GM06990 (cell line): Measurements from ENCODE around the gene C10orf67.
"Not testable (repeated sequence)": the region's sequence is repeated elsewhere in the genome, so short reads cannot be mapped to it uniquely, and the experiment has no call there.

ENCODE experiments used
- DNase-seq: peaks from one replicate; pipeline ENCODE4 v3.0.0-alpha.2; 2011; ENCODE audit not compliant: insufficient read length; ENCODE audit errors: extremely low read depth
- H3K27me3 ChIP-seq: replicated peaks from 2 replicates; pipeline ENCODE4 v1.6.0; 2011; ENCODE audit warnings: low read length; ENCODE audit not compliant: control insufficient read depth, insufficient read depth
- H3K36me3 ChIP-seq: 2 replicates; pipeline ENCODE4 v1.5.1; 2011; ENCODE audit warnings: low read length; ENCODE audit not compliant: control insufficient read depth, insufficient read depth
- H3K4me3 ChIP-seq: replicated peaks from 2 replicates; pipeline ENCODE4 v1.5.1; 2011; ENCODE audit warnings: low read depth, mild to moderate bottlenecking, control low read depth, low read length
- TF ChIP-seq, protein P1 (sequence below): IDR thresholded peaks from 2 replicates; pipeline ENCODE4 v1.5.1; 2011; ENCODE audit warnings: low read length, control low read depth, mild to moderate bottlenecking, inconsistent platforms; ENCODE audit not compliant: insufficient read depth, poor library complexity, severe bottlenecking

Gene C10orf67

DNA sequence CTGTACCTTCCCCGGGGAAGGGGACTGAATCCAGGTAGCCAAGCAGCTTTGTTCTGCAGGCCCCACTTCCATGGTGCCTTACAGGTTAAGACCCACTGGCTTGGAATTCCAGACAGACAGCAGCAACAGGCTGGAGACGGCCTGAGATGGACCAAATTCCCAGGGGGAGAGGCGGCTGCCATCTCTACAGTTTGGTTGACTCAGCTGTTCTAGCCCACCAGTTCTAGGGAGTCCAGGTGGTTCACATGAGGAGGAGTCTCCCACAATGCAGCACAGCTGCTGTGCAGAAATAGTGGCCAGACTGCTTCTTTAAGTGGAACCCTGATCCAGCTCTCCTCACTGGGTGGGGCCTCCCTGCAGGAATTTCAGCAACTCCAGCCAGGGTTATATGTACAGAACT lies 74.1 kb downstream of the C10orf67 start:
- Histone ChIP-seq H3K27me3 (no peaks in the 10 kb centered on the region; the same call in 1 of the 2 replicates), H3K36me3 (no peaks in the 10 kb centered on the region), H3K4me3 (no peak overlapping the region)
- DNase-seq = no peak
- TF ChIP-seq, protein P1, sequence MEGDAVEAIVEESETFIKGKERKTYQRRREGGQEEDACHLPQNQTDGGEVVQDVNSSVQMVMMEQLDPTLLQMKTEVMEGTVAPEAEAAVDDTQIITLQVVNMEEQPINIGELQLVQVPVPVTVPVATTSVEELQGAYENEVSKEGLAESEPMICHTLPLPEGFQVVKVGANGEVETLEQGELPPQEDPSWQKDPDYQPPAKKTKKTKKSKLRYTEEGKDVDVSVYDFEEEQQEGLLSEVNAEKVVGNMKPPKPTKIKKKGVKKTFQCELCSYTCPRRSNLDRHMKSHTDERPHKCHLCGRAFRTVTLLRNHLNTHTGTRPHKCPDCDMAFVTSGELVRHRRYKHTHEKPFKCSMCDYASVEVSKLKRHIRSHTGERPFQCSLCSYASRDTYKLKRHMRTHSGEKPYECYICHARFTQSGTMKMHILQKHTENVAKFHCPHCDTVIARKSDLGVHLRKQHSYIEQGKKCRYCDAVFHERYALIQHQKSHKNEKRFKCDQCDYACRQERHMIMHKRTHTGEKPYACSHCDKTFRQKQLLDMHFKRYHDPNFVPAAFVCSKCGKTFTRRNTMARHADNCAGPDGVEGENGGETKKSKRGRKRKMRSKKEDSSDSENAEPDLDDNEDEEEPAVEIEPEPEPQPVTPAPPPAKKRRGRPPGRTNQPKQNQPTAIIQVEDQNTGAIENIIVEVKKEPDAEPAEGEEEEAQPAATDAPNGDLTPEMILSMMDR = no peak

DNA sequence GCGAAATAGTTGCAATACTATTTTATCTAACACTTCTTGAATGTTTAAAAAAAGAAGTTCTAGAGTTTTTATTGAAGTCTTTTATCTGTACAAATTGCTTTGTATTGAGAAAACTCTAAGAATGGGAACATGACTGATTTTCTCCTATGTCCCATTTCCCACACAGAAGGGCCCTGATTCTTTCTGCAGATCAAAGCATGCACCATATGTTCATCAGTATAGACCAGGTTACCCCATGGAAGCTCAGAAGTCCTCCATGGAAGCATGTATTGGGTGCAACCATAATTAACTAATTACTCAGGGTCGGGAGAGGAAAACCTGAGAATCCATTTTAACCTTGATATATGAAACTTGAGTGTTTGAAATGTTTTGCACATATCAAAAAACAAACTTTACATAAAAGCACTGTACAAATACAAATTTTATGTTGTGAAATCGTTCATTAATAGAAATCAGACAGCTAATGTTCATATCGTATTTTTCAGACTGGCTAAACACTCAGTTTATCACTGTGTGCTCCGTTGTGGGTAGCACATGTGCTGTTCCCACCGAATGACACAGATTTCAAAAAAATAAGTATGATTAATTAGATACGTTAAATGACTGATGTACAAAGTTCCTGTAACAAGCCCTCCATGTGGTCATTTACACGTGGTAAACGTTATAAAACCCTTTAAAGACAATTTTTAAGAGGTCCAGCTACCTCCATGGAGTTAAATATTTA lies 81.0 kb downstream of the C10orf67 start:
- Histone ChIP-seq H3K27me3 (peaks cover 1% of the 10 kb centered on the region; the same call in 1 of the 2 replicates), H3K4me3 (no peak overlapping the region), H3K36me3 (no peaks in the 10 kb centered on the region)
- TF ChIP-seq, protein P1 = no peak
- DNase-seq = no peak

GRCh38 chr10:23262928-23263327 lies 81.7 kb downstream of the C10orf67 start:
- DNase-seq = no peak
- TF ChIP-seq, protein P1 = no peak
- Histone ChIP-seq H3K27me3 (peaks cover 1% of the 10 kb centered on the region; the same call in 1 of the 2 replicates), H3K4me3 (no peak overlapping the region), H3K36me3 (no peaks in the 10 kb centered on the region)

GRCh38 chr10:23258516-23258915 lies 86.1 kb downstream of the C10orf67 start:
- Histone ChIP-seq H3K27me3 (no peaks in the 10 kb centered on the region), H3K4me3 (no peak overlapping the region), H3K36me3 (no peaks in the 10 kb centered on the region)
- TF ChIP-seq, protein P1 = no peak
- DNase-seq = no peak

- Histone ChIP-seq H3K36me3 (no peaks in the 10 kb centered on the region), H3K27me3 (no peaks in the 10 kb centered on the region; the same call in 1 of the 2 replicates), H3K4me3 (no peak overlapping the region)
- TF ChIP-seq, protein P1 = no peak
- no peak for DNase-seq
Observed at GRCh38 chr10:23253780-23254179, 90.8 kb downstream of the C10orf67 start.

GRCh38 chr10:23252859-23253258 lies 91.7 kb downstream of the C10orf67 start:
- H3K4me3 ChIP-seq, DNase-seq, H3K27me3 ChIP-seq, H3K36me3 ChIP-seq: not testable (repeated sequence)

- not testable (repeated sequence) for H3K4me3 ChIP-seq, DNase-seq, H3K27me3 ChIP-seq, H3K36me3 ChIP-seq
Observed at GRCh38 chr10:23241779-23242178, 102.8 kb downstream of the C10orf67 start.
